ENCODE data around the gene GRIN1. TPM values are rescaled to one million over a fixed set of nuclear protein-coding genes. Genes with fewer than 3 reads are reported as not detected.

GRIN1 gene
- total and polyA plus RNA-seq, 2 of the 13 experiments (the other 11 are each of a cell fraction or from before 2014, with no cell fraction given), result 0.13 TPM; not detected in 1

DNA sequence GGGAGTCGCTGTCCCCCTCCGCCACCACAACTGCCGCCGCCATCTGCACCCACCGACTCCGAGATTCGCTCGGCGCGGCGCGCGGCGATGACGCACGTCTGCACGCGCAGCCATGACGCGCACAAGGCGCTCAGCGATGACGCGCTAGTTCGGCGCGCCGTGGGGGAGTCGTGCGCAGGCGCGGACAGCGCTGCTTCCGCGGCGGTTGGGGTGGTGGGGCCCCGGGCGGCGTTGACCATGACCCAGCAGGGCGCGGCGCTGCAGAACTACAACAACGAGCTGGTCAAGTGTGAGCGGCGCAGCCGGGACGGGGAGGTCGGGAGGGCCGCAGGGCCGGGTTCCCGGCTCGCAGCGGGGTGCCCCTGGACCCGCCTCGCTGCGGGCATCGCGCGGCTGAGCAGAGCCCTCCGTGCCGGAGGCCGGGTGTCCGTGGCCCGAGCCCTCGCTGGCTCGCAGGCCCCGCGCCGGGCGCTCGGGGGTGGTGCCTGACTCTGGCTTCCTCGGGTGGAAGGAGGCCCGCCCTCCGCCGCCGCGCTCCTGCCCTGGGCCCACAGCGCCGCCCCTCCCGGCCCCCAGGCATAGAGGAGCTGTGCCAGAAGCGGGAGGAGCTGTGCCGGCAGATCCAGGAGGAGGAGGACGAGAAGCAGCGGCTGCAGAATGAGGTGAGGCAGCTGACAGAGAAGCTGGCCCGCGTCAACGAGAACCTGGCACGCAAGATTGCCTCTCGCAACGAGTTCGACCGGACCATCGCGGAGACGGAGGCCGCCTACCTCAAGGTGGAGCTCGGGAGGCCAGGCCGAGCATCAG lies 49.7 kb downstream of the GRIN1 start, which contains the start of the genes ANAPC2 and SSNA1 (continued):
- TF ChIP-seq, protein P1, sequence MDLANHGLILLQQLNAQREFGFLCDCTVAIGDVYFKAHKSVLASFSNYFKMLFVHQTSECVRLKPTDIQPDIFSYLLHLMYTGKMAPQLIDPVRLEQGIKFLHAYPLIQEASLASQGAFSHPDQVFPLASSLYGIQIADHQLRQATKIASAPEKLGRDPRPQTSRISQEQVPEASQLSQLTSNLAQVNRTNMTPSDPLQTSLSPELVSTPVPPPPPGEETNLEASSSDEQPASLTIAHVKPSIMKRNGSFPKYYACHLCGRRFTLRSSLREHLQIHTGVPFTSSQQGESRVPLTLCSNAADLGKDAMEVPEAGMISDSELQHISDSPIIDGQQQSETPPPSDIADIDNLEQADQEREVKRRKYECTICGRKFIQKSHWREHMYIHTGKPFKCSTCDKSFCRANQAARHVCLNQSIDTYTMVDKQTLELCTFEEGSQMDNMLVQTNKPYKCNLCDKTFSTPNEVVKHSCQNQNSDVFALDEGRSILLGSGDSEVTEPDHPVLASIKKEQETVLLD (CRISPR knock-in tag; IDR thresholded peaks at IDR 0.05; ENCODE audit: low read depth), result peak; percentile 92; the same call in 1 of the 2 replicates
- TF ChIP-seq ZNF430 (CRISPR knock-in tag; IDR thresholded peaks at IDR 0.05) (peak; percentile 80), ZNF44 (CRISPR knock-in tag; IDR thresholded peaks at IDR 0.05) (peak; percentile 76; the same call in 1 of the 2 replicates), CCAR2 (optimal IDR thresholded peaks at IDR 0.05; ENCODE audit: low read depth, low read length) (no peak), ZNF260 (CRISPR knock-in tag; IDR thresholded peaks at IDR 0.05; ENCODE audit: borderline replicate concordance, low read depth) (no peak), ZNF354B (CRISPR knock-in tag; IDR thresholded peaks at IDR 0.05) (no peak), USF2 (IDR thresholded peaks at IDR 0.05; ENCODE audit: low read depth, low read length) (no peak), USF2 (CRISPR knock-in tag; IDR thresholded peaks at IDR 0.05; ENCODE audit: borderline replicate concordance) (no peak; the same call in 1 of the 2 replicates), ZNF343 (CRISPR knock-in tag; IDR thresholded peaks at IDR 0.05) (no peak), ZNF83 (CRISPR knock-in tag; IDR thresholded peaks at IDR 0.05; ENCODE audit: borderline replicate concordance) (peak; percentile 63; the same call in 1 of the 2 replicates), SMARCE1 (IDR thresholded peaks at IDR 0.05; ENCODE audit: borderline replicate concordance) (no peak), ZSCAN5A (CRISPR knock-in tag; IDR thresholded peaks at IDR 0.05; ENCODE audit: borderline replicate concordance) (no peak), TBL1XR1 (IDR thresholded peaks at IDR 0.05; ENCODE audit: borderline replicate concordance, low read length, partially characterized antibody) (peak; percentile 68), SMAD1 (CRISPR knock-in tag; IDR thresholded peaks at IDR 0.05; ENCODE audit: borderline replicate concordance, low read depth) (0 out of 2 replicates have a peak, but pooled peaks have one; percentile 94), ZNF207 (IDR thresholded peaks at IDR 0.05; ENCODE audit: borderline replicate concordance) (no peak), TSC22D2 (CRISPR knock-in tag; IDR thresholded peaks at IDR 0.05; ENCODE audit: borderline replicate concordance) (no peak), ZNF7 (CRISPR knock-in tag; IDR thresholded peaks at IDR 0.05) (no peak), FOXO1 (CRISPR knock-in tag; IDR thresholded peaks at IDR 0.05) (peak; percentile 84), FLYWCH1 (CRISPR knock-in tag; IDR thresholded peaks at IDR 0.05) (no peak), ZNF331 (CRISPR knock-in tag; IDR thresholded peaks at IDR 0.05) (peak; percentile 91), MIER2 (CRISPR knock-in tag; IDR thresholded peaks at IDR 0.05) (peak; percentile 71)
- TF ChIP-seq, protein P2, sequence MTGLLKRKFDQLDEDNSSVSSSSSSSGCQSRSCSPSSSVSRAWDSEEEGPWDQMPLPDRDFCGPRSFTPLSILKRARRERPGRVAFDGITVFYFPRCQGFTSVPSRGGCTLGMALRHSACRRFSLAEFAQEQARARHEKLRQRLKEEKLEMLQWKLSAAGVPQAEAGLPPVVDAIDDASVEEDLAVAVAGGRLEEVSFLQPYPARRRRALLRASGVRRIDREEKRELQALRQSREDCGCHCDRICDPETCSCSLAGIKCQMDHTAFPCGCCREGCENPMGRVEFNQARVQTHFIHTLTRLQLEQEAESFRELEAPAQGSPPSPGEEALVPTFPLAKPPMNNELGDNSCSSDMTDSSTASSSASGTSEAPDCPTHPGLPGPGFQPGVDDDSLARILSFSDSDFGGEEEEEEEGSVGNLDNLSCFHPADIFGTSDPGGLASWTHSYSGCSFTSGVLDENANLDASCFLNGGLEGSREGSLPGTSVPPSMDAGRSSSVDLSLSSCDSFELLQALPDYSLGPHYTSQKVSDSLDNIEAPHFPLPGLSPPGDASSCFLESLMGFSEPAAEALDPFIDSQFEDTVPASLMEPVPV (CRISPR knock-in tag; IDR thresholded peaks at IDR 0.05), result peak; percentile 76; the same call in 1 of the 2 replicates

Data from HepG2 (cell line).